Subcutaneous abdominal adipose tissue (tissue), 5 donors: ENCODE data around the gene PPIL4.
A peak's percentile ranks its signal among the peaks of the same experiment; 100 is the strongest.

Experiments
- H3K27ac ChIP-seq: one replicate; pipeline ENCODE4 v1.7.0; 2013; ENCODE audit warnings: low read depth, mild to moderate bottlenecking, inconsistent platforms, low read length, moderate library complexity
- H3K27me3 ChIP-seq, 5 donors: one replicate each; pipeline ENCODE4 v1.7.0; 2013; ENCODE audit warnings: low read length in 5 of 5, inconsistent platforms in 1 of 5; ENCODE audit not compliant: control insufficient read depth in 5 of 5, insufficient read depth in 4 of 5
- H3K36me3 ChIP-seq, 5 donors: one replicate each; pipeline ENCODE4 v1.7.0; 2013; ENCODE audit warnings: low read length in 5 of 5; ENCODE audit not compliant: control insufficient read depth in 5 of 5, insufficient read depth in 5 of 5
- H3K4me1 ChIP-seq, 5 donors: one replicate each; pipeline ENCODE4 v1.7.0; 2013; ENCODE audit warnings: low read length in 5 of 5, mild to moderate bottlenecking in 3 of 5, moderate library complexity in 1 of 5; ENCODE audit not compliant: control insufficient read depth in 5 of 5, insufficient read depth in 5 of 5
- H3K4me3 ChIP-seq, 5 donors: one replicate each; pipeline ENCODE4 v1.7.0; 2013; ENCODE audit warnings: low read length in 5 of 5, low read depth in 1 of 5
- H3K9ac ChIP-seq, 5 donors: one replicate each; pipeline ENCODE4 v1.7.0; 2013; ENCODE audit warnings: low read length in 5 of 5, mild to moderate bottlenecking in 4 of 5, moderate library complexity in 3 of 5
- H3K9me3 ChIP-seq, 5 donors: one replicate each; pipeline ENCODE4 v1.7.0; 2013; ENCODE audit warnings: low read length in 5 of 5; ENCODE audit not compliant: control insufficient read depth in 5 of 5
- donor health status: healthy.
- donor health status: healthy.
- donor health status: healthy.
- donor health status: healthy.
- donor health status: healthy.

Gene PPIL4

GRCh38 chr6:149565527-149566409 is 19.9 kb upstream of the PPIL4 start, which contains the start of gene GINM1:
TSS of gene GINM1 (plus strand) at chr6:149566375. CDS start at chr6:149566415, 40 bp downstream.
- no peaks in the 10 kb centered on the region for H3K36me3 ChIP-seq
- peak within 1 kb of the TSS; percentile 74 to 93 (median 92) for H3K4me3 ChIP-seq
- peak within 1 kb of the TSS in 4 of 5 donors; percentile 85 to 93 (median 90) for H3K9ac ChIP-seq
- H3K4me1 ChIP-seq: peaks cover 0 to 15% (median 11%) of the 10 kb centered on the region in 5 donors
- no peaks in the 10 kb centered on the region for H3K27me3 ChIP-seq
- no peaks in the 10 kb centered on the region for H3K9me3 ChIP-seq
- peak within 1 kb of the TSS; percentile 80 for H3K27ac ChIP-seq

GRCh38 chr6:149563928-149564325 is 18.1 kb upstream of the PPIL4 start:
- Histone ChIP-seq H3K4me1 (peaks cover 0 to 15% (median 11%) of the 10 kb centered on the region in 5 donors), H3K27ac (no peak overlapping the region), H3K27me3 (no peaks in the 10 kb centered on the region), H3K36me3 (no peaks in the 10 kb centered on the region), H3K4me3 (no peak overlapping the region), H3K9me3 (no peaks in the 10 kb centered on the region), H3K9ac (no peak overlapping the region)

GRCh38 chr6:149563203-149563927 is 17.5 kb upstream of the PPIL4 start:
- H3K36me3 ChIP-seq: no peaks in the 10 kb centered on the region
- no peaks in the 10 kb centered on the region for H3K27me3 ChIP-seq
- no peak overlapping the region for H3K4me3 ChIP-seq
- H3K27ac ChIP-seq: no peak overlapping the region
- no peak overlapping the region for H3K9ac ChIP-seq
- H3K9me3 ChIP-seq: no peaks in the 10 kb centered on the region
- peaks cover 0 to 15% (median 11%) of the 10 kb centered on the region in 5 donors for H3K4me1 ChIP-seq

- Histone ChIP-seq H3K9me3 (no peaks in the 10 kb centered on the region), H3K27ac (no peak overlapping the region), H3K4me3 (no peak overlapping the region), H3K27me3 (no peaks in the 10 kb centered on the region), H3K9ac (no peak overlapping the region), H3K36me3 (no peaks in the 10 kb centered on the region), H3K4me1 (peaks cover 0 to 6% (median 3%) of the 10 kb centered on the region in 5 donors)
These were observed 14.9 kb upstream of the PPIL4 start for GRCh38 chr6:149560736-149561135.

DNA sequence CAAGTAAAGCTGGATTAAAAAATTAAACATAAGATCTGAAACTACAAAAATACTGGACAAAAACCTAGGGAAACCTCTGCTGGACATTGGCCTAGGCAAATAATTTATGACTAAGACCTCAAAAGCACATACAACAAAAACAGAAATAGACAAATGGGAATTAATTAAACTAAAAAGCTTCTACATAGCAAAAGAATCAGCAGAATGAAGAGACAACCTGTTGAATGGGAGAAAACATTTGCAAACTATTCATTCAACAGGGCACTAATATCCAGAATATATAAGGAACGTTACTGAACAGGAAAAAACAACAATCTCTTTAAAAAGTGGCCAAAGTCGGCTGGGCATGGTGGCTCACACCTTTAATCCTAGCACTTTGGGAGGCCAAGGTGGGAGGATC is 13.5 kb upstream of the PPIL4 start:
- Histone ChIP-seq H3K27ac (no peak overlapping the region), H3K4me3 (no peak overlapping the region), H3K9me3 (no peaks in the 10 kb centered on the region), H3K36me3 (no peaks in the 10 kb centered on the region), H3K9ac (no peak overlapping the region), H3K27me3 (no peaks in the 10 kb centered on the region), H3K4me1 (no peaks in the 10 kb centered on the region)

- Histone ChIP-seq H3K9me3 (no peaks in the 10 kb centered on the region), H3K27ac (no peak overlapping the region), H3K9ac (no peak overlapping the region), H3K36me3 (no peaks in the 10 kb centered on the region), H3K27me3 (peaks cover 0 to 3% (median 0%) of the 10 kb centered on the region in 5 donors), H3K4me1 (no peaks in the 10 kb centered on the region), H3K4me3 (no peak overlapping the region)
These were observed 12.2 kb upstream of the PPIL4 start for GRCh38 chr6:149558029-149558428.

DNA sequence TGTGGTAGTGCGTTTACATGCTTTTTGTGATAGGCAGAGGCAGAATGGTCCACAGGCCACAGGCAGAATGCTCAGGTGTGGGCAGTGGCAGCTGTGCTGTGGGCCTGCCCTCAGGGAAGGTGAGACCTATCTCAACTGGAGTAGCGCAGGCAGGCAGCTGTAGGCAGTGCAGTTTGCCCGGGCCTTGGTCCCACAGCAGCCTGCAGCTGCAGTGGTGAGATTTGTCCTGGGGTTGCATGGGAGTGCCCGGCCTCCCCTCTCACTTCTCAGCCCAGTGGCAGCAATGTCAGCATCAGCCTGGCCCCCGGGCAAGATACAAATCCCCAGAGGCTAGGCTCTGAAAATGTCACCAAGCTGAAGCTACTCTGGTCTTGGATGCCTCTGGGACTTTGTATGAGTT is 6.1 kb upstream of the PPIL4 start:
- Histone ChIP-seq H3K9me3 (no peaks in the 10 kb centered on the region), H3K9ac (no peak overlapping the region), H3K36me3 (no peaks in the 10 kb centered on the region), H3K4me1 (no peaks in the 10 kb centered on the region), H3K4me3 (no peak overlapping the region), H3K27me3 (peaks cover 0 to 10% (median 0%) of the 10 kb centered on the region in 5 donors), H3K27ac (no peak overlapping the region)

- Histone ChIP-seq H3K27ac (peak overlapping the region; percentile 98), H3K9ac (peak overlapping the region; percentile 95 to 100 (median 97)), H3K9me3 (no peaks in the 10 kb centered on the region), H3K27me3 (no peaks in the 10 kb centered on the region), H3K4me1 (peaks cover 0 to 24% (median 22%) of the 10 kb centered on the region in 5 donors), H3K4me3 (peak overlapping the region; percentile 78 to 100 (median 97)), H3K36me3 (peaks cover 0 to 4% (median 3%) of the 10 kb centered on the region in 5 donors)
These were observed 537 bp downstream of the PPIL4 start for GRCh38 chr6:149545258-149545753.

GRCh38 chr6:149544646-149545257 is 1.1 kb downstream of the PPIL4 start:
- Histone ChIP-seq H3K36me3 (peaks cover under 1 to 9% (median 8%) of the 10 kb centered on the region in 5 donors), H3K27ac (peak overlapping the region; percentile 98)

More at GRCh38 chr6:149544646-149545257, 1.1 kb downstream of the PPIL4 start:
- no peaks in the 10 kb centered on the region for H3K27me3 ChIP-seq
- peak overlapping the region; percentile 95 to 100 (median 97) for H3K9ac ChIP-seq
- peak overlapping the region; percentile 78 to 100 (median 97) for H3K4me3 ChIP-seq
- H3K9me3 ChIP-seq: no peaks in the 10 kb centered on the region
- H3K4me1 ChIP-seq: peaks cover 0 to 24% (median 22%) of the 10 kb centered on the region in 5 donors
